ENCODE results near the gene HIPK2.
A peak's percentile ranks its signal among the peaks of the same experiment; 100 is the strongest.

The HIPK2 gene

GRCh38 chr7:139777948-139778841, at the start of gene HIPK2:
TSS of gene HIPK2 (minus strand) at chr7:139777998. CDS start at chr7:139777623, 375 bp downstream.
- peak; percentile 77 for DNase-seq

DNA sequence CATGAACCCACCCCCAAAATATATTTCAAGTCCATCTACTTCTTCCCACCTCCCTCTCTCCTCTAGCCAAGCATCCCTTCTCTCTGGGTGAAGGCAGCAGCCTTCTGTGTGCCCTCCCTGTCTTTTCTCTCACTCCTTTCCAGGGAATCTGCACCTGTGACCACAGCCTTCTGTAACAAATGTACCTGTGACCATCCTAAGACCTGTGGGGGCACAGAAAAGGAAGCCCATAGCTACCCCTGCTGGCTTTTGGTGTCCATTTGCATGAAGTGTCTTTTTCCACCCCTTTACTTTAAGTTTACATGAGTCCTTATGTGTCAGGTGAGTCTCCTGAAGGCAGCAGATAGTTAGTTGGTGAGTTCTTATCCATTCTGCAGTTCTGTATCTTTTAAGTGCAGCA, 49.2 kb upstream of the HIPK2 start:
- no peak for DNase-seq

DNA sequence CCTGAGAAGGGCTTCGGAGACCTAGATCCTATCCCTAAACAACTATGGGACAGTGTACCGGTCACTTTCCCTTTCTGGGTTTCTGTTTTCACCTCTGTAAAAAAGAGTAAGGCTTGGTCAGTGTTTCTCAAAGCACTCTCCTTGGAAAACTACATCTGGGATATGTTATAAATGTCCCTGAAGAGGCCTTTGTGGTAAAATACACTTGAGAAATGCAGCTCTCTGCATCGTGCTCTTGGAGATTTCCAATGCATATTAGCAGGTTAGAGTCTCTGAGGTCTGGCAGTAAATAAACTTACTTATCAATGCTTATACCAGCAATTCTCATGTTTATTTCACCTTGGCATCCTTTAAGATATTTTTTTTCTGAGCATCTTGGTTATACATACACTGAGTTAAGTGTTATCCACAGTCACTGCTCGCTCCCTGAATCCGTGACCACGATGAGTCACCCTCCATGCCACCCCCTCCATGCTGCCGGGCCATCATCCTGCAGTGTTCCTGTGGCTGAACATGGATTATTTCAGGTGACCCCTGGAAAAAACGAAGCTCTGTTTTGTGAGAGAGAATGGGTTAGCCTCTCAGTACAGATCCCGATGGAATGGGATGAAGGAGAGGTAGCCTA, 48.0 kb upstream of the HIPK2 start:
- DNase-seq: no peak

GRCh38 chr7:139823959-139824521, 46.2 kb upstream of the HIPK2 start:
- DNase-seq: no peak

DNA sequence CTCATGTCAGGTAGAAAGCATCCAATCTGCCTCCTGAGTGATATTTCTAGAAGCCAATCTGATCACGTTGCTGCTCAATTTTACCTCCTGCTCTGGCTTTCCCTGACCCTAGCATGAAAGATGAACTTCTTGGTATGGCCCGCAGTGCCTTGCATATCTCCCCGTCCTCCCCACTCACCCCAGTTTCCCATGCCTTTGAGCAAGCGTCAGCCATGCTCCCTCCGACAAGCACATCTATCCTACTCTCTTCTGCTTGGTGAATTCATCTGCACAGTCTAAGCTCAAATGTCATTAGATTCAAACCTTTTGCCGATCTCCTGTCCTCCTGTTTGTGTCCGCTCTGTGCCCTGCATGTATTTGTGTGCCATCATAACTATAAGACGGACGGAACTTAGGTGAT, 45.1 kb upstream of the HIPK2 start:
- DNase-seq: no peak

DNA sequence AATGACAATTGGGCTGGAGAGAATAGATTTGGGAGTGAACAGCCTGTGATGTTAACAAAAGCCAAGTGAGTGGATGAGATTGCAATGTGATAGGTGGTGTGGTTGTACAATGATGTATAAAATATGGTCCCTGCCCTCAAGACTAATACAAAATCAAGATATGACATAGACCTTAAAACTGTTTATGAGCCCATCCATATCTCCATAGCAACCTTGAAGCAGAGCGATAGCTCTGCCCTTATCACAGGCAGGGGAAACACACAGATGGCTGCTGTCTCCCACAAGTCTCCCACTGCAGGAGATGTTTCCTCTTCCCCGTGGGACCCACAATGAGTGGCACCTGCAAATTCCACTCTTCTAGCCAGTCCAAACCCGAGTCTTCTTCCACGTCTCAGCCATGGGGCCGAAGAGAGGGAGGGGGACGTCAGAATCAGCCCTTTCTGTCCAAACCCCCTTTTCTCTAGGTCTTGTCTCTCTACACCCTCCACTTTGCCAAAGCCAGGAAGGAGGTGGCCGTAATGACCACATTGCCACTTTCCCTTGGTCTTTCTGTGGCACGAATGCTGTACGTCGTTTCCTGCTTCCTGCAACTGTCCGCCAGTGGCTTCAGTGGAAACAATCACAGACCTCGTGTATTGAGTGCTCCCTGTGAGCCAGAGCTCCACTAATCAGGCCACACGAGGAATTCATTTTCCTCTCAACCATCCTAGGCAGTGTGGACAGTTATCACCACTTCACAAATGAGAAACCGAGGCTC, 43.7 kb upstream of the HIPK2 start:
- no peak for DNase-seq

- DNase-seq: no peak
These were observed 42.3 kb upstream of the HIPK2 start for GRCh38 chr7:139820089-139820488.

GRCh38 chr7:139817249-139817648, 39.5 kb upstream of the HIPK2 start:
- no peak for DNase-seq

DNA sequence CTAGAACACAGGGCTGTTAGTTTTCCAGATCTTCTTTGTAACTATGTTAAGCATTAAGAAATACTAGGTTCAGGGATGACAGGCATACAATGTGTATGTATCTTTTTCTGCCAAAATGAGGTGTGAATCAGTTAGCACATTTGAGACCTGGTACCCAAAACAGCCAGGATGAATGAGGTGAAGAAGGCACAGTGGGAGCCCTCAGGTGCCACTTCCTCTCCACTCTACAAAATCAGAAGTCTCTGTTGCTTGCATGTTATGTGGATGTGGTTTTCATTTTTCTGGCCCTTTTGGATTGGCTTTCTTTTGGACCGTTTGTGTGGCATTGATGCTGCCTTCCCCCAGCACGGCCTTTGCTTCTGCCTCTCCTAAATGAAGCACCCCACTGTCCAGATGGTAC, 35.9 kb upstream of the HIPK2 start:
- DNase-seq: no peak

- DNase-seq: no peak
These were observed 35.4 kb upstream of the HIPK2 start for GRCh38 chr7:139813151-139813550.

- no peak for DNase-seq
These were observed 33.3 kb upstream of the HIPK2 start for GRCh38 chr7:139811066-139811465.

DNA sequence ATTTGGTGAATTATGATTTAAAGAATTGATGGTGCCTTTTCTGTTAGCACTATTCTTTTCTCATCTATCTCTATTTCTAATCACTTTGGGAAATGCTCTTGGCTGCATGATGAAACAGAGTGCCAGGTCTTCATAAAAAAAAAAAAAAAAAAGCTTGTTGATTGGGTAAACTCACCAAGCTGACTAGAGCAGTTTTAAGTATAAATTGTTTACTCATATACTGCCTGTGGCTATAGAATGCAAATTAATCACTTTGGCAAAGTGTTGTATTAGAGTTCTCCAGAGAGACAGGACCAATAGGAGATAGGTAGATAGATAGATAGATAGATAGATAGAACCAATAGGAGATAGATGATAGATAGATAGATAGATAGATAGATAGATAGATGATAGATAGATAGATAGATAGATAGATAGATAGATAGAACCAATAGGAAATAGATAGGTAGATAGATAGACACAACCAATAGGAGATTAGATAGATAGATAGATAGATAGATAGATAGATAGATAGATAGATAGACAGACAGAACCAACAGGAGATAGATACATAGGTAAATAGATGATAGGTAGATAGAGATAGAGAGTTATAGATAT, 31.1 kb upstream of the HIPK2 start:
- no peak for DNase-seq

DNA sequence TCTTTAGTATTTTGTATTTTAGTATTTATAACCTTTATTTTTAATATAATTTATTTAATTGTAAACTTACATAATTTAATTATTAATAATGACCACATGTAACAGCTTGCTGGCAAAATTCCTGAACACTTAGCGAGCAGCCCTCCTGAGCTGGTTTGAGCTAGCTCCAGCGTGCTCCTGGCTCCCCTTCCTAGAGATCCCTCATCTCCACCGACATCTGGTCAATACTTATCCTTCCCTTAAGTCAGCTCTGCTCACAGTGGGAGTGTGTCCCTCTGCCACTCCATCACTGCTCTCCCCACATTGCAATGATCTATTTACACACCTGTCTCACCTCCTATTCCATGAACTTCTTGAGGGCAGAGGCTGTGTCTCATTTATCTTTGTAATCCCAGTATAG, 30.6 kb upstream of the HIPK2 start:
- no peak for DNase-seq

DNA sequence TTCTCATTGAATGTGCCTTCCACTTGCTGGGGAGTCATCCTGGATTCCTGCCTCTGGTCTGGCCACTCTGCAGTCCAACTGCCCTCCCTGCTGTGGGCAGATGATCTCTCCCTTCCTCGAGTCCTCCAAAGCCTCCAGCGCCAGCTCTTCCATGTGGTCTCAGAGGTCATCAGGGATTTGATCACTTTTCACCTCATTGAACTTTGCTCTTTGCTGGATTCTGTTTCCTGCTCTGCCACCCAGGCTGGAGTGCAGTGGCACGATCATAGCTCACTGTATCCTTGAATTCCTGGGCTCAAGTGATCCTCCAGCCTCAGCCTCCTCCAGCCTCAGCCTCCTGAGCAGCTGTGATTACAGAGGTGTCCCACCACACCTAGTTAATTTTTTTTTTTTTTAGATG, 29.2 kb upstream of the HIPK2 start:
- no peak for DNase-seq

DNA sequence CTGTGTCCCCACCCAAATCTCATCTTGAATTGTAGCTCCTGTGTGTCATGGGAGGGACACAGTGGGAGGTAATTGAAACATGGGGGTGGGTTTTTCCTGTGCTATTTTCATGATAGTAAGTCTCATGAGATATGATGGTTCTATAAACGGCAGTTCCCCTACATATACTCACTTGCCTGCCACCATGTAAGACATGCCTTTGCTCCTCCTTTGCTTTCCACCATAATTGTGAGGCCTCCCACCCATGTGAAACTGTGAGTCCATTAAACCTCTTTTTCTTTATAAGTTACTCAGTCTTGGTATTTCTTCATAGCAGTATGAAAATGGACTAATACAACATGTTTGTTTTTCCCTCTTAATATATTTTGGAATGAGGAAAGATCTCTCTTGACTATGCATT, 26.8 kb upstream of the HIPK2 start:
- DNase-seq: no peak

- no peak for DNase-seq
These were observed 21.8 kb upstream of the HIPK2 start for GRCh38 chr7:139799586-139799985.

DNA sequence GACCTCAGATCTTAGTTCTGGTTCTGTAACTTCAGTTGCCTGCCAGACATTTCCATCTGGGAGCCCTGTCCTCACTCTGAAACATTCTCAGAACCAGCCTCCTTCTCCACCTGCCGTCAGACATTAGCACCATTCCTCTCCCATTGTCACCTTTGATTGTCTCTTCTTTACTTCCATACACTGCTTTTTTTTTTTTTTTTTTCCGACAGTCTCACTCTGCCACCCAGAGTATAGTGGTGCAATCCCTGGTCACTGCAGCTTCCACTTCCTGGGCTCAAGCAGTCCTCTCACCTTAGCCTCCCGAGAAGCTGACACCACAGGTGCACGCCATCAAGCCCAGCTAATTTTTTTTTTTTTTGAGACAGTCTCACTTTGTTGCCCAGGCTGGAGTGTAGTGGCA, 21.1 kb upstream of the HIPK2 start:
- no peak for DNase-seq

GRCh38 chr7:139798221-139798620, 20.4 kb upstream of the HIPK2 start:
- no peak for DNase-seq

DNA sequence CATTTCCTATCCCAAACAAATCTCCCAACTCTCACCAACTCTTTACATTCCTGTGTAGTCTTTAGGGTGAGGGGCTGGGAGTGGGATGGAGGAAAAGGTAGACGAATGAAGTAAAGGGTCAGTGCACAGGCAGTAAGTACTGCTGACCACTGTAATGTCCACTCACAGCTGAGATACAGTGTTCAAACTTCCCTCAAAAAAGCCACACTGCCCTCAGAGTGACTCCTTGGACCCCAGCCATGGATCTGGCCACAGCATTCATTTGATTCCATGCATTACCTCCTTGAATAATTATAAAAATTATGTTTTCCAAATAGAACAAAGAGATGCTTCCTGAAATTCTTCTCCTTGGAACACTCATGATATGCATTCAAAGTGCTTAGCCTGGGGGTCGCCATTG, 19.8 kb upstream of the HIPK2 start:
- no peak for DNase-seq

DNA sequence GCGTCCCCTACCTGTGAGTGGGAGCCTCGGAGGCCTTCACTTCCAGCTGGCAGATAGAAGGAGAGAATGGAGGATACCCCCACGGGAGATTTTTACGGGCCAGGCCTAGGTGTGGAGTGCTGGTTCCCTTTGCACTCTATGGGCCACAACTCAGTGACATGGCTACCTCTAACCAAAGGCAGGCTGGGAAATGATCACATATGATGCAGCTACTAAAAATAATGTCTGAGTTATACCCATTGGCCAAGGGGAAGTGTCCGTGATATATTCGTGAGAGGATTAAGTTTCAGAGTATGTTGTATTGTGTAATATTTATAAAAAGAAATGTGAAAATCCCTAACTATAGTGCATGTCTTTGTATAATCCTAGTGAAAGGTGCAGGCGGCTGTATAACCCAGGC, 13.5 kb upstream of the HIPK2 start:
- no peak for DNase-seq

GRCh38 chr7:139784648-139785047, 6.8 kb upstream of the HIPK2 start:
- DNase-seq: no peak

DNA sequence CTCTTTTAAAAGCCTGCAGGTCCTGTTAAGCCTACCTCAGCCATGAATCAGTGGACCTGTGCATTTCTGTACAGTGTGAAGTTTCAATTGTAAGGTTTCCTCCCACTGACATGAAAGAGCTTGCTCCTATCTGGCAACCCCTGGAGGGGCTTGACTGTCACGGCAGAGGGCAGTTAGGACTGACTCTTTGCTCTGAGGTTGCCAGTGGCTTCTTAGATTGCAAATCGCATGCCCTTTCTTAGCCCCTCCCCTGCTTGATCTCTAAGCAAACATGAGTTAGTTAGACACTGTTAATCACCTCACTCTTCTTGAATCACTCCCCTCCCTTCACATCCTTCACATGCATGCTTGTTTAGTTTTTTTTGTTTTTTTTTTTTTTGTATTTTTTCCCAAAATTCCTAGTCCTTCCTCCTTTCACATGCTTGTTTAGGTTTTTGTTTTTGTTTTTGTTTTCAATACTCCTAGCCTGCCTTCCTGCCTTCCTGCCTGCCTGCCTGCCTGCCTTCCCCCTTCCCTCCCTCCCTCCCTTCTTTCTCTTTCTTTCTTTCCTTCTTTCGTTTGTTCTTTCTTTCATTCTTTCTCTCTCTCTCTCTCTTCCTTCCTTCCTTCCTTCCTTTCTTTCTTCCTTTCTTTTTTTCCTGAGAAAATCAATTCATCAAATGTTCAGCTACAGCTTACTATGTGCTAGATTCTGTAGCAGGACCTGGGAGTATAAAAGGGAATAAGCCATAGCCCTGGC, 6.0 kb upstream of the HIPK2 start:
- no peak for DNase-seq
